SH-SY5Y (cell line): ENCODE data around the gene SPATS2L.

Experiments
- GATA2 ChIP-seq: IDR thresholded peaks from 2 replicates; pipeline ENCODE4 v1.6.1; 2011; ENCODE audit warnings: mild to moderate bottlenecking, low read depth, low read length
- GATA3 ChIP-seq: IDR thresholded peaks from 2 replicates; pipeline ENCODE4 v1.6.1; 2011; ENCODE audit warnings: low read depth, mild to moderate bottlenecking, low read length, moderate library complexity

DNA sequence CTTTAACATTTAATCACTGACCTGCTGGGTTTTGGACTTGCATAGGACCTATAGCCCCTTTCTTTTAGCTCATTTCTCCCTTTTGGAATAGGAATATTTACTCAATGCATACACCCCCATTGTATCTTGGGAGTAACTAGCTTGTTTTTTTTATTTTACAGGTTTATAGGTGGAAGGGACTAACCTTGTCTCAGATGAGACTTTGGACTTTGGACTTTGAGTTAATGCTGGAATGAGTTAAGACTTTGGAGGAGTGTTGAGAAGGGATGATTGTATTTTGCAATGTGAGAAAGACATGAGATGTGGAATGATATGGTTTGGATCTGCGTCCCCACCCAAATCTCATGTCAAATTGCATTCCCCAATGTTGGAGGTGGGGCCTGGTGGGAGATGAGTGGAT lies 43.2 kb upstream of the SPATS2L start:
- TF ChIP-seq GATA3 (no peak), GATA2 (no peak)
